IMR-90 (cell line): ENCODE results near the gene OR1S1. TPM values are rescaled to one million over a fixed set of nuclear protein-coding genes. Genes with fewer than 3 reads are reported as not detected.

Experiments
- ATAC-seq: fragments of 200-7000 bp; cut with Tn5 transposase; 2 replicates; pipeline ENCODE4 v1.9.1; 2020; ENCODE audit warnings: low read depth, mild to moderate bottlenecking, moderate library complexity
- BruUV-seq: library from RNA; stranded (reverse); fragments of 400-500 nt; replicated peaks from 2 replicates; lab custom pipeline; 2021; lab: Mats Ljungman, UMichigan
- CTCF ChIA-PET: fragments of 300-600 bp; formaldehyde crosslinking; extraction: SDS; loops from one replicate; lab custom pipeline; 2021; ENCODE audit warnings: antibody characterized with exemption; lab: Yijun Ruan, JAX
- POLR2A ChIA-PET: fragments of 300-600 bp; sonication (Branson Sonifier 250); formaldehyde crosslinking; loops from one replicate; lab custom pipeline; 2022; ENCODE audit warnings: antibody characterized with exemption; ENCODE audit not compliant: unreplicated experiment; lab: Charles Lee
- DNase-seq: peaks from one replicate; pipeline ENCODE4 v3.0.0; 2013
- H2AFZ ChIP-seq: replicated peaks from 2 replicates; pipeline ENCODE3; 2013; ENCODE audit warnings: low read length, mild to moderate bottlenecking; ENCODE audit not compliant: poor library complexity
- H2AK5ac ChIP-seq: 2 replicates; pipeline ENCODE4 v1.6.1; 2013; ENCODE audit warnings: low read depth, low read length, inconsistent platforms
- H2AK9ac ChIP-seq: replicated peaks from 2 replicates; pipeline ENCODE3; 2013; ENCODE audit warnings: mild to moderate bottlenecking, low read depth, low read length, moderate library complexity; ENCODE audit not compliant: poor library complexity
- H2BK120ac ChIP-seq: 2 replicates; pipeline ENCODE4 v1.6.1; 2013; ENCODE audit warnings: low read depth, low read length, inconsistent platforms
- H2BK15ac ChIP-seq: 3 replicates; pipeline ENCODE4 v1.6.1; 2013; ENCODE audit warnings: low read depth, low read length, inconsistent platforms
- H2BK20ac ChIP-seq: 2 replicates; pipeline ENCODE4 v1.6.1; 2013; ENCODE audit warnings: low read depth, mild to moderate bottlenecking, inconsistent platforms, low read length, moderate library complexity
- H2BK5ac ChIP-seq: 2 replicates; pipeline ENCODE4 v1.6.1; 2013; ENCODE audit warnings: mild to moderate bottlenecking, low read depth, low read length, inconsistent platforms; ENCODE audit not compliant: poor library complexity, severe bottlenecking
- H3K14ac ChIP-seq: replicated peaks from 2 replicates; pipeline ENCODE4 v1.6.1; 2013; ENCODE audit warnings: low read depth, low read length, inconsistent platforms
- H3K18ac ChIP-seq: 2 replicates; pipeline ENCODE4 v1.6.1; 2013; ENCODE audit warnings: low read depth, low read length, control low read depth
- H3K23ac ChIP-seq: 2 replicates; pipeline ENCODE4 v1.6.1; 2013; ENCODE audit warnings: low read depth, low read length, inconsistent platforms
- H3K27ac ChIP-seq: 2 replicates; pipeline ENCODE4 v1.5.1; 2013; ENCODE audit warnings: mild to moderate bottlenecking, control low read depth, low read length; ENCODE audit not compliant: insufficient read depth
- H3K27me3 ChIP-seq: 2 replicates; pipeline ENCODE4 v1.6.1; 2013; ENCODE audit warnings: low read length; ENCODE audit not compliant: control insufficient read depth, insufficient read depth
- H3K36me3 ChIP-seq: 2 replicates; pipeline ENCODE4 v1.6.1; 2013; ENCODE audit warnings: low read length, mixed read lengths; ENCODE audit not compliant: control insufficient read depth, insufficient read depth
- H3K4ac ChIP-seq: 2 replicates; pipeline ENCODE4 v1.6.1; 2013; ENCODE audit warnings: low read depth, low read length, inconsistent platforms
- H3K4me1 ChIP-seq: 2 replicates; pipeline ENCODE4 v1.6.1; 2013; ENCODE audit warnings: low read length, mixed read lengths; ENCODE audit not compliant: control insufficient read depth, insufficient read depth
- H3K4me2 ChIP-seq: 2 replicates; pipeline ENCODE4 v1.6.1; 2013; ENCODE audit warnings: low read depth, mild to moderate bottlenecking, control low read depth, low read length, moderate library complexity
- H3K4me3 ChIP-seq: 2 replicates; pipeline ENCODE4 v1.5.1; 2013; ENCODE audit warnings: low read depth, mild to moderate bottlenecking, control low read depth, low read length, moderate library complexity; ENCODE audit not compliant: insufficient read depth
- H3K56ac ChIP-seq: 2 replicates; pipeline ENCODE4 v1.6.1; 2013; ENCODE audit warnings: low read length, inconsistent platforms; ENCODE audit not compliant: insufficient read depth; ENCODE audit errors: extremely low read depth
- H3K79me1 ChIP-seq, 2 experiments: 2 replicates each; pipeline ENCODE4 v1.6.1; 2013; ENCODE audit warnings: low read length in 2 of 2, inconsistent platforms in 1 of 2, low read depth in 1 of 2
- H3K9ac ChIP-seq: 2 replicates; pipeline ENCODE4 v1.6.1; 2013; ENCODE audit warnings: low read depth, low read length, control low read depth
- H3K9me1 ChIP-seq: 2 replicates; pipeline ENCODE4 v1.6.1; 2013; ENCODE audit warnings: low read length, inconsistent platforms; ENCODE audit not compliant: insufficient read depth
- H3K9me3 ChIP-seq: 2 replicates; pipeline ENCODE4 v1.6.1; 2013; ENCODE audit warnings: low read length; ENCODE audit not compliant: control insufficient read depth, insufficient read depth
- H4K20me1 ChIP-seq: 2 replicates; pipeline ENCODE4 v1.6.1; 2013; ENCODE audit warnings: low read length, inconsistent platforms; ENCODE audit not compliant: insufficient read depth
- H4K5ac ChIP-seq: 2 replicates; pipeline ENCODE4 v1.6.1; 2013; ENCODE audit warnings: mild to moderate bottlenecking, low read depth, low read length, control low read depth
- H4K8ac ChIP-seq, 2 experiments: 2 replicates each; pipeline ENCODE4 v1.6.1; 2013; ENCODE audit warnings: low read depth in 2 of 2, low read length in 2 of 2, control low read depth in 1 of 2, inconsistent platforms in 1 of 2
- H4K91ac ChIP-seq: 2 replicates; pipeline ENCODE4 v1.6.1; 2013; ENCODE audit warnings: low read depth, low read length, inconsistent platforms; ENCODE audit not compliant: insufficient read depth
- BHLHE40 ChIP-seq: fragments of 150-350 bp; IDR thresholded peaks from 2 replicates; pipeline ENCODE4 v1.6.1; 2016; ENCODE audit warnings: mild to moderate bottlenecking, low read depth, low read length
- CEBPB ChIP-seq: IDR thresholded peaks from 2 replicates; pipeline ENCODE4 v1.6.1; 2012; ENCODE audit warnings: low read depth, low read length, improper control_type of control experiment
- CHD1 ChIP-seq: IDR thresholded peaks from 2 replicates; pipeline ENCODE4 v1.6.1; 2012; ENCODE audit warnings: low read depth, low read length, improper control_type of control experiment
- FOS ChIP-seq: fragments of 150-350 bp; IDR thresholded peaks from 2 replicates; pipeline ENCODE4 v1.6.1; 2016; ENCODE audit warnings: low read depth, low read length
- MAZ ChIP-seq: IDR thresholded peaks from 2 replicates; pipeline ENCODE4 v1.6.1; 2012; ENCODE audit warnings: low read depth, mild to moderate bottlenecking, low read length, improper control_type of control experiment, moderate library complexity, borderline replicate concordance
- RFX5 ChIP-seq: IDR thresholded peaks from 2 replicates; pipeline ENCODE4 v1.8.0; 2012; ENCODE audit warnings: low read depth, mild to moderate bottlenecking, low read length, moderate library complexity
- SMC3 ChIP-seq: fragments of 150-350 bp; IDR thresholded peaks from 2 replicates; pipeline ENCODE4 v1.6.1; 2016; ENCODE audit warnings: low read depth, mild to moderate bottlenecking, antibody characterized with exemption, low read length, moderate library complexity
- WGBS, 2 experiments: methylation state at CpG; one replicate each; pipeline versions ENCODE4 v1.1.5 to v1.1.7; 2013; ENCODE audit warnings: missing lambda C conversion rate in 2 of 2; ENCODE audit not compliant: insufficient read length in 1 of 2; ENCODE audit errors: extremely low coverage in 2 of 2; 5-methylcytosine and 5-hydroxymethylcytosine counted together
- dilution Hi-C: fragments of 300-500 bp; cut with HindIII; formaldehyde crosslinking; loops from one replicate; pipeline ENCODE4 v1.14.3; 2018; ENCODE audit warnings: low sequenced_read_pairs; ENCODE audit not compliant: unreplicated experiment
- in situ Hi-C: fragments of 300-500 bp; cut with MboI; formaldehyde crosslinking; loops from 3 replicates; pipeline ENCODE4 v1.14.3; 2019; ENCODE audit warnings: low sequenced_read_pairs, inconsistent platforms, mixed read lengths
- intact Hi-C: fragments of 100-400 bp; cut with micrococcal nuclease; formaldehyde crosslinking; loops from 2 replicates; pipeline ENCODE4 v1.10.0; 2022
- polyA plus RNA-seq, 3 experiments: library from polyadenylated mRNA; depleted of rRNA; stranded (reverse); fragments of >200 nt; gene quantifications; 2 replicates each; pipeline ENCODE4 v1.2.3, GENCODE V29; 2012; ENCODE audit warnings: low replicate concordance in 1 of 3
- total RNA-seq: library from RNA; depleted of rRNA; stranded (reverse); fragments of >200 nt; gene quantifications from 2 replicates; pipeline ENCODE4 v1.2.3, GENCODE V29; 2012
- TF ChIP-seq, protein P1 (sequence below): fragments of 150-350 bp; IDR thresholded peaks from 2 replicates; pipeline ENCODE4 v1.6.1; 2016; ENCODE audit warnings: low read depth, mild to moderate bottlenecking, low read length, moderate library complexity, borderline replicate concordance

OR1S1 gene
- total and polyA plus RNA-seq, 2 of the 4 experiments (the other 2 are of a cell fraction) = not detected

DNA sequence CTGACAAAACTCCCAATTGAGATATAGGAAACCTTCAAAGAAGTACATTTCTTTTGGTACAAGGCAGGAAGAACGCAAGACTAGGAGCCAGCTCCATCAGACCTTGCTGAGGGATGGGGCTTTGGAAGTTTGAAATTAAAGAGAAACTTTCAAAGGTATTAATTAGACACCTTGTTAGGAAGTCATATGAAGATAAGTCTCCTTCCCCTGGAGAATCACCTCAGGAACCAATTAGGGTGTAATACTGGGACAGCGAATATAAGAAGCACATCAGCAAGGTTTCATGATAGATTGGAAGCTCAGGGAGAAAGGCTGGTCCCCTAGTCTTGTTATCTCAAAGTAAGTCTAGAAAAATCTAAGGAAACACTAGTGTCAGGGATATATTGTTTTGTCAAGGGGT is 23.8 kb upstream of the OR1S1 start, which contains the start of gene OR9Q2:
Gene OR9Q2 (plus strand): TSS at position 301 of the 400 bp plus-strand sequence. CDS start 1,421 bp downstream, outside the sequence.
- H3K9me1 ChIP-seq = no peaks in the 10 kb centered on the region
- ChIA-PET CTCF (interaction anchor here (0.9 to 1.5 kb wide), 2 partner anchors 10 to 14 kb away, joined by 3 read pairs; no protein-coding TSS in a partner anchor), POLR2A (no interaction called here)
- H3K79me1 ChIP-seq = no peaks in the 10 kb centered on the region
- peak within 1 kb of the TSS; percentile 48 for H2AFZ ChIP-seq
- no peak for ATAC-seq
- H3K9me3 ChIP-seq = no peaks in the 10 kb centered on the region
- H3K4me2 ChIP-seq = no peak within 1 kb of the TSS
- H3K23ac ChIP-seq = no peak within 1 kb of the TSS
- no peaks in the 10 kb centered on the region for H4K20me1 ChIP-seq
- no peak within 1 kb of the TSS for H2BK20ac ChIP-seq
- H3K18ac ChIP-seq = no peak within 1 kb of the TSS
- H3K36me3 ChIP-seq = no peaks in the 10 kb centered on the region
- DNase-seq = no peak
- H3K4ac ChIP-seq = no peak within 1 kb of the TSS
- no peak within 1 kb of the TSS for H4K91ac ChIP-seq
- H3K4me1 ChIP-seq = no peaks in the 10 kb centered on the region
- H3K4me3 ChIP-seq = no peak within 1 kb of the TSS
- no peak within 1 kb of the TSS for H3K27ac ChIP-seq
- in situ Hi-C loops (no loop called here), intact Hi-C loops (no loop called here), dilution Hi-C loops (no loop called here)
- H3K9ac ChIP-seq = no peak within 1 kb of the TSS
- TF ChIP-seq MAZ = no peak
- no peak for TF ChIP-seq FOS
- TF ChIP-seq BHLHE40 = no peak
- TF ChIP-seq RFX5 = no peak
- TF ChIP-seq, protein P1, sequence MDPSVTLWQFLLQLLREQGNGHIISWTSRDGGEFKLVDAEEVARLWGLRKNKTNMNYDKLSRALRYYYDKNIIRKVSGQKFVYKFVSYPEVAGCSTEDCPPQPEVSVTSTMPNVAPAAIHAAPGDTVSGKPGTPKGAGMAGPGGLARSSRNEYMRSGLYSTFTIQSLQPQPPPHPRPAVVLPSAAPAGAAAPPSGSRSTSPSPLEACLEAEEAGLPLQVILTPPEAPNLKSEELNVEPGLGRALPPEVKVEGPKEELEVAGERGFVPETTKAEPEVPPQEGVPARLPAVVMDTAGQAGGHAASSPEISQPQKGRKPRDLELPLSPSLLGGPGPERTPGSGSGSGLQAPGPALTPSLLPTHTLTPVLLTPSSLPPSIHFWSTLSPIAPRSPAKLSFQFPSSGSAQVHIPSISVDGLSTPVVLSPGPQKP = no peak
- TF ChIP-seq CHD1 = no peak
- no peak for TF ChIP-seq CEBPB
- no peak for TF ChIP-seq SMC3
- H3K14ac ChIP-seq = no peak within 1 kb of the TSS
- no CpG with 5 or more reads among the region's 2 CpGs for WGBS, 2 experiments
- no peak within 1 kb of the TSS for H2BK5ac ChIP-seq
- no TSS peak for BruUV-seq
- no peak within 1 kb of the TSS for H2BK120ac ChIP-seq
- no peak within 1 kb of the TSS for H3K56ac ChIP-seq
- H2AK9ac ChIP-seq = no peak within 1 kb of the TSS
- H2BK15ac ChIP-seq = no peak within 1 kb of the TSS
- H3K27me3 ChIP-seq = 0 out of 2 replicates have a peak, but pooled peaks cover 2% of the 10 kb centered on the region
- no peak within 1 kb of the TSS for H2AK5ac ChIP-seq
- H4K8ac ChIP-seq = no peak within 1 kb of the TSS
- H4K5ac ChIP-seq = no peak within 1 kb of the TSS
